Right lobe of liver (tissue), 4 donors: ENCODE data around the gene TP53RK.

ENCODE experiments used
- POLR2A ChIP-seq: fragments of 450-650 bp; IDR thresholded peaks from one replicate; pipeline ENCODE4 v1.6.1; 2017; ENCODE audit warnings: antibody characterized with exemption, mild to moderate bottlenecking
- TF ChIP-seq, protein P1 (sequence below), 4 donors: fragments of 200-600 bp in 3 of 4; fragments of 450-650 bp in 1 of 4; IDR thresholded peaks; one replicate each; pipeline versions ENCODE4 v1.5.1 to v1.8.0; 2016 to 2022; ENCODE audit warnings: antibody characterized with exemption in 4 of 4, mild to moderate bottlenecking in 2 of 4
- donor health status: DM: no; HTN: no; CAD: no.
- donor health status: DM: no; HTN: no; CAD: no.
- donor health status: DM: no; HTN: yes; CAD: no.

DNA sequence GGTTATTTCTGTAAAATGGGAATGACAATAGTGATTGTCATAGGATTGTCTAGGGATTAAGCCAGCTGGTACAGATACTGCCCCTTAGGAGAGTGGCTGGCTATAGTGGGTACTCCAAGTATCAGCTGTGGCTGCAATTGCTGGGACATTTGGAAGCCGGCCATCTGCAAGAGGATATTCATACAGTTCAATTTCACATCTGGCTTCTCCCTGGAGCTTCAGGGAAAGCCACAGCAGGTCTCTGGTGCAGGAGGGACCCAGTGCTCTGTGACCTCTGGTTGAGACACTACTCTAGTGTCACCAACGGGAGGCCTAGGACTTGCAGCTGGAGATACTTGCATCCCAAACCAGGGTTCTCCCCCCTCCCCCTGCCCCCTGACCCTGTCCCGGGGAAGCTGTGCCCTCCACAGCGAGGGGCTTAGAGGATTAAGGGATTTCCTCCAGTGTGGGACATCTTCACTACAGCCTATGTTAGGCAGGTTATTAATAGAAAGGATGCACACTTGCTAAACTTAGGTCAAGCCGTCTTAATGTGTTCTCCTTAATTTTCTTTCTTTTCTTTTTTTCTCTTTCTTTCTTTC, 22.9 kb upstream of the TP53RK start:
- TF ChIP-seq, protein P1, sequence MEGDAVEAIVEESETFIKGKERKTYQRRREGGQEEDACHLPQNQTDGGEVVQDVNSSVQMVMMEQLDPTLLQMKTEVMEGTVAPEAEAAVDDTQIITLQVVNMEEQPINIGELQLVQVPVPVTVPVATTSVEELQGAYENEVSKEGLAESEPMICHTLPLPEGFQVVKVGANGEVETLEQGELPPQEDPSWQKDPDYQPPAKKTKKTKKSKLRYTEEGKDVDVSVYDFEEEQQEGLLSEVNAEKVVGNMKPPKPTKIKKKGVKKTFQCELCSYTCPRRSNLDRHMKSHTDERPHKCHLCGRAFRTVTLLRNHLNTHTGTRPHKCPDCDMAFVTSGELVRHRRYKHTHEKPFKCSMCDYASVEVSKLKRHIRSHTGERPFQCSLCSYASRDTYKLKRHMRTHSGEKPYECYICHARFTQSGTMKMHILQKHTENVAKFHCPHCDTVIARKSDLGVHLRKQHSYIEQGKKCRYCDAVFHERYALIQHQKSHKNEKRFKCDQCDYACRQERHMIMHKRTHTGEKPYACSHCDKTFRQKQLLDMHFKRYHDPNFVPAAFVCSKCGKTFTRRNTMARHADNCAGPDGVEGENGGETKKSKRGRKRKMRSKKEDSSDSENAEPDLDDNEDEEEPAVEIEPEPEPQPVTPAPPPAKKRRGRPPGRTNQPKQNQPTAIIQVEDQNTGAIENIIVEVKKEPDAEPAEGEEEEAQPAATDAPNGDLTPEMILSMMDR (IDR thresholded peaks at IDR 0.05): no peak
- TF ChIP-seq POLR2A: no peak
